SK-N-MC (cell line): ENCODE results near the gene CACNA1S.

Experiments used
- EZH2 ChIP-seq: fragments of 200-600 bp; sonication (generic); IDR thresholded peaks from one replicate; pipeline ENCODE4 v1.6.1; 2017; ENCODE audit warnings: antibody characterized with exemption
- FOXP2 ChIP-seq: optimal IDR thresholded peaks from 2 replicates; pipeline ENCODE3; 2011; ENCODE audit warnings: mild to moderate bottlenecking, moderate library complexity; ENCODE audit not compliant: insufficient read depth; ENCODE audit errors: extremely low read length, control extremely low read depth
- POLR2AphosphoS5 ChIP-seq: IDR thresholded peaks from 2 replicates; pipeline ENCODE4 v1.6.1; 2012; ENCODE audit warnings: mild to moderate bottlenecking, low read depth, low read length, borderline replicate concordance

GRCh38 chr1:201062511-201063091, 49.6 kb downstream of the CACNA1S start:
- TF ChIP-seq POLR2AphosphoS5 (no peak), EZH2 (no peak), FOXP2 (no peak)
